HepG2 (cell line): Measurements from ENCODE around the gene BBC3. TPM values are rescaled to one million over a fixed set of nuclear protein-coding genes. Genes with fewer than 3 reads are reported as not detected.

Source experiments
- AKNA ChIP-seq: sonication (generic); formaldehyde crosslinking; IDR thresholded peaks from 2 replicates; pipeline ENCODE4 v1.4.0; 2020; ENCODE audit warnings: missing genetic modification reagents, borderline replicate concordance
- ATF7-NPFF ChIP-seq: sonication (generic); formaldehyde crosslinking; IDR thresholded peaks from 2 replicates; pipeline ENCODE4 v1.8.1; 2023; ENCODE audit warnings: mild to moderate bottlenecking, low read depth, missing genetic modification reagents, moderate library complexity
- FOXA3 ChIP-seq: IDR thresholded peaks from 2 replicates; pipeline ENCODE4 v1.6.1; 2016; ENCODE audit warnings: missing genetic modification reagents, missing compliant biosample characterization
- FOXC1 ChIP-seq: sonication (generic); formaldehyde crosslinking; IDR thresholded peaks from 2 replicates; pipeline ENCODE4 v1.8.0; 2022; ENCODE audit warnings: mild to moderate bottlenecking, missing genetic modification reagents, borderline replicate concordance
- HNF1B ChIP-seq: sonication (generic); formaldehyde crosslinking; IDR thresholded peaks from 2 replicates; pipeline ENCODE4 v1.5.1; 2020; ENCODE audit warnings: mild to moderate bottlenecking, moderate library complexity, missing genetic modification reagents
- KLF12 ChIP-seq: sonication (generic); formaldehyde crosslinking; IDR thresholded peaks from 2 replicates; pipeline ENCODE4 v1.4.0; 2020; ENCODE audit warnings: missing genetic modification reagents, borderline replicate concordance
- MED13 ChIP-seq: sonication (generic); formaldehyde crosslinking; IDR thresholded peaks from 2 replicates; pipeline ENCODE4 v1.5.0; 2020; ENCODE audit warnings: missing genetic modification reagents
- MLLT10 ChIP-seq: sonication (generic); formaldehyde crosslinking; IDR thresholded peaks from 2 replicates; pipeline ENCODE4 v1.4.0; 2020; ENCODE audit warnings: missing genetic modification reagents
- MXI1 ChIP-seq: IDR thresholded peaks from 3 replicates; pipeline ENCODE4 v1.6.1; 2012; ENCODE audit warnings: low read depth, low read length, inconsistent platforms, borderline replicate concordance
- NR1H2 ChIP-seq: sonication (generic); formaldehyde crosslinking; IDR thresholded peaks from 2 replicates; pipeline ENCODE4 v1.8.1; 2022; ENCODE audit warnings: low read depth, missing genetic modification reagents, borderline replicate concordance
- PAF1 ChIP-seq: IDR thresholded peaks from 2 replicates; pipeline ENCODE4 v1.6.1; 2016; ENCODE audit warnings: missing genetic modification reagents, missing compliant biosample characterization
- PPARG ChIP-seq: conservative IDR thresholded peaks from 2 replicates; pipeline ENCODE4 v1.6.1; 2016; ENCODE audit warnings: missing biosample characterization, missing genetic modification reagents
- SALL1 ChIP-seq: sonication (generic); formaldehyde crosslinking; IDR thresholded peaks from 2 replicates; pipeline ENCODE4 v1.8.0; 2022; ENCODE audit warnings: mild to moderate bottlenecking, missing genetic modification reagents
- TSC22D2 ChIP-seq: sonication (generic); formaldehyde crosslinking; IDR thresholded peaks from 2 replicates; pipeline ENCODE4 v1.5.1; 2020; ENCODE audit warnings: missing genetic modification reagents, mild to moderate bottlenecking, borderline replicate concordance
- ZBTB43 ChIP-seq: sonication (generic); formaldehyde crosslinking; conservative IDR thresholded peaks from 2 replicates; pipeline ENCODE4 v1.4.0; 2020; ENCODE audit warnings: missing genetic modification reagents
- ZNF329 ChIP-seq: sonication (generic); formaldehyde crosslinking; IDR thresholded peaks from 2 replicates; pipeline ENCODE4 v1.9.0; 2021; ENCODE audit warnings: low read depth, mild to moderate bottlenecking, missing genetic modification reagents
- ZNF556 ChIP-seq: sonication (generic); formaldehyde crosslinking; IDR thresholded peaks from 2 replicates; pipeline ENCODE4 v1.4.0; 2020; ENCODE audit warnings: mild to moderate bottlenecking, missing genetic modification reagents, borderline replicate concordance
- ZNF761 ChIP-seq: sonication (generic); formaldehyde crosslinking; conservative IDR thresholded peaks from 2 replicates; pipeline ENCODE4 v1.4.0; 2020; ENCODE audit warnings: mild to moderate bottlenecking, missing genetic modification reagents
- ZNF784 ChIP-seq: sonication (generic); formaldehyde crosslinking; IDR thresholded peaks from 2 replicates; pipeline ENCODE4 v1.5.1; 2020; ENCODE audit warnings: missing genetic modification reagents, mild to moderate bottlenecking, borderline replicate concordance
- polyA plus RNA-seq, 8 experiments: library from polyadenylated mRNA; depleted of rRNA in 3 of 8; stranded (reverse) in 7 of 8; unstranded in 1 of 8; fragments of >200 nt; fragmentation: Illumina TruSeq in 4 of 8; extraction: Trizol in 4 of 8; gene quantifications; 2 replicates each; pipeline versions ENCODE4 v1.2.1 to v1.2.3, GENCODE V29; 2011 to 2016; ENCODE audit warnings: low read depth in 4 of 8, missing spikeins in 1 of 8, mixed read lengths in 1 of 8; ENCODE audit not compliant: insufficient read depth in 1 of 8
- total RNA-seq, 5 experiments: library from RNA; depleted of rRNA; stranded (reverse); fragments of >200 nt; fragmentation: Illumina TruSeq; extraction: Trizol; gene quantifications; 2 replicates each; pipeline ENCODE4 v1.2.3, GENCODE V29; 2016; ENCODE audit warnings: low read depth in 1 of 5
- TF ChIP-seq, protein P1 (sequence below): sonication (generic); formaldehyde crosslinking; IDR thresholded peaks from 2 replicates; pipeline ENCODE4 v1.8.0; 2022; ENCODE audit warnings: mild to moderate bottlenecking, missing genetic modification reagents

Gene BBC3
- total and polyA plus RNA-seq, 2 of the 13 experiments (the other 11 are each of a cell fraction or from before 2014, with no cell fraction given), result 6.1 to 8.8 TPM

GRCh38 chr19:47247308-47247990 is 16.4 kb upstream of the BBC3 start (continued):
- no peak for TF ChIP-seq MLLT10 (CRISPR knock-in tag)
- TF ChIP-seq ZNF329 (CRISPR knock-in tag), result no peak
- TF ChIP-seq PAF1, result no peak
- TF ChIP-seq TSC22D2 (CRISPR knock-in tag), result no peak
- TF ChIP-seq ZNF784 (CRISPR knock-in tag), result 0 out of 2 replicates have a peak, but pooled peaks have one; percentile 65
- TF ChIP-seq ATF7-NPFF, result no peak
- TF ChIP-seq, protein P1, sequence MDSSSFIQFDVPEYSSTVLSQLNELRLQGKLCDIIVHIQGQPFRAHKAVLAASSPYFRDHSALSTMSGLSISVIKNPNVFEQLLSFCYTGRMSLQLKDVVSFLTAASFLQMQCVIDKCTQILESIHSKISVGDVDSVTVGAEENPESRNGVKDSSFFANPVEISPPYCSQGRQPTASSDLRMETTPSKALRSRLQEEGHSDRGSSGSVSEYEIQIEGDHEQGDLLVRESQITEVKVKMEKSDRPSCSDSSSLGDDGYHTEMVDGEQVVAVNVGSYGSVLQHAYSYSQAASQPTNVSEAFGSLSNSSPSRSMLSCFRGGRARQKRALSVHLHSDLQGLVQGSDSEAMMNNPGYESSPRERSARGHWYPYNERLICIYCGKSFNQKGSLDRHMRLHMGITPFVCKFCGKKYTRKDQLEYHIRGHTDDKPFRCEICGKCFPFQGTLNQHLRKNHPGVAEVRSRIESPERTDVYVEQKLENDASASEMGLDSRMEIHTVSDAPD (CRISPR knock-in tag), result no peak
- TF ChIP-seq FOXA3 (CRISPR knock-in tag), result no peak
- TF ChIP-seq SALL1 (CRISPR knock-in tag), result peak; percentile 25; the same call in 1 of the 2 replicates
- TF ChIP-seq HNF1B, result no peak
- TF ChIP-seq AKNA, result no peak
- TF ChIP-seq ZNF556 (CRISPR knock-in tag), result no peak
- TF ChIP-seq NR1H2 (CRISPR knock-in tag), result no peak
- no peak for TF ChIP-seq ZNF761
- TF ChIP-seq MXI1, result no peak
- no peak for TF ChIP-seq MED13 (CRISPR knock-in tag)
- no peak for TF ChIP-seq KLF12 (CRISPR knock-in tag)
- no peak for TF ChIP-seq PPARG (CRISPR knock-in tag)
- TF ChIP-seq ZBTB43, result no peak
- no peak for TF ChIP-seq FOXC1 (CRISPR knock-in tag)
